Measurements from ENCODE around the gene OASL. TPM values are rescaled to one million over a fixed set of nuclear protein-coding genes. Genes with fewer than 3 reads are reported as not detected.

Gene OASL
- total and polyA plus RNA-seq, 9 of the 15 experiments (the other 6 are each of a cell fraction or from before 2014, with no cell fraction given), result 0.14 TPM; not detected in 8

DNA sequence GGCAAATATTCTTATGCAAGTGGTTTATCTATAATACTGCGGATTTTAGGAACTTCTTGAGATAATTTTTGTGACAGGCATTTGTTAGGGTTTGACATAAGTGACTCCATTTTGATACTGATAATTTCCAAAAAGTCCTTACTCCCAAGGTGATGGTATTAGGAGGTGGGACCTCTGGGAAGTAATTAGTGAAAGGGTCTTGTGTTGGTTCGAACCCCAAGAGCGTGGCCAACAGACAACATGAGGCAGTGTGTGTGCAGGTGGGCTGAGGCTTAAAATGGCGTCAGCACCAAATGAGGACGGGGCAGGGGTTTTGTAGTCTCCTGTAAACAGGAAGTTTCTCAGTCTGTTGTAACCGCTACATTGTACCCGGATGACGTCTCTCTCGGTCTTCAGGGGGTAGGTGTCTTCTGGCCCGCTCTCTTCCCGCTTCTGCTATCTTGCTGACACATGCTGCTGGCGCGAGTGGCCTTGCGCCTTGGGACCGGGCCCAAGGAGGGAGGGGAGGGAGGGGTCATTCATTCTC lies 21.0 kb downstream of the OASL start (continued):
- TF ChIP-seq NR2C2 (CRISPR knock-in tag; IDR thresholded peaks at IDR 0.05) (no peak), NR2C2 (tag; IDR thresholded peaks at IDR 0.05) (peak; percentile 63), ZNF354B (CRISPR knock-in tag; IDR thresholded peaks at IDR 0.05) (peak; percentile 41; the same call in 1 of the 2 replicates), ZNF79 (CRISPR knock-in tag; IDR thresholded peaks at IDR 0.05; ENCODE audit: low read depth) (peak; percentile 46; the same call in 1 of the 2 replicates), MTA3 (IDR thresholded peaks at IDR 0.05; ENCODE audit: borderline replicate concordance) (no peak), HOXB6 (CRISPR knock-in tag; IDR thresholded peaks at IDR 0.05; ENCODE audit: borderline replicate concordance) (peak; percentile 58; the same call in 1 of the 2 replicates), CBX8 (IDR thresholded peaks at IDR 0.05; ENCODE audit: borderline replicate concordance, extremely low read depth, low read depth, low read length, poor library complexity, severe bottlenecking) (no peak), KDM1A (IDR thresholded peaks at IDR 0.05) (peak in 1 of 2 experiments; percentile 28; a peak in 1 of 4 replicates), GABPA (tag; conservative IDR thresholded peaks at IDR 0.05; ENCODE audit: low read depth) (peak; percentile 29; the same call in 1 of the 2 replicates), TOE1 (IDR thresholded peaks at IDR 0.05; ENCODE audit: borderline replicate concordance) (no peak), TOE1 (CRISPR knock-in tag; IDR thresholded peaks at IDR 0.05; ENCODE audit: borderline replicate concordance, low read depth) (no peak), ZNF12 (CRISPR knock-in tag; IDR thresholded peaks at IDR 0.05) (no peak), ZKSCAN8 (CRISPR knock-in tag; IDR thresholded peaks at IDR 0.05) (peak; percentile 91), ZNF384 (IDR thresholded peaks at IDR 0.05; ENCODE audit: low read depth, low read length) (no peak), ARID1B (IDR thresholded peaks at IDR 0.05) (peak; percentile 33; the same call in 1 of the 2 replicates), ZFX (CRISPR knock-in tag; IDR thresholded peaks at IDR 0.05) (peak; percentile 45), ZFP30 (CRISPR knock-in tag; IDR thresholded peaks at IDR 0.05; ENCODE audit: borderline replicate concordance) (no peak), TFAM (CRISPR knock-in tag; conservative IDR thresholded peaks at IDR 0.05) (no peak), SMAD4 (CRISPR knock-in tag; conservative IDR thresholded peaks at IDR 0.05) (peak; percentile 98), MAFF (IDR thresholded peaks at IDR 0.05; ENCODE audit: low read length) (no peak)
- TF ChIP-seq, protein P1, sequence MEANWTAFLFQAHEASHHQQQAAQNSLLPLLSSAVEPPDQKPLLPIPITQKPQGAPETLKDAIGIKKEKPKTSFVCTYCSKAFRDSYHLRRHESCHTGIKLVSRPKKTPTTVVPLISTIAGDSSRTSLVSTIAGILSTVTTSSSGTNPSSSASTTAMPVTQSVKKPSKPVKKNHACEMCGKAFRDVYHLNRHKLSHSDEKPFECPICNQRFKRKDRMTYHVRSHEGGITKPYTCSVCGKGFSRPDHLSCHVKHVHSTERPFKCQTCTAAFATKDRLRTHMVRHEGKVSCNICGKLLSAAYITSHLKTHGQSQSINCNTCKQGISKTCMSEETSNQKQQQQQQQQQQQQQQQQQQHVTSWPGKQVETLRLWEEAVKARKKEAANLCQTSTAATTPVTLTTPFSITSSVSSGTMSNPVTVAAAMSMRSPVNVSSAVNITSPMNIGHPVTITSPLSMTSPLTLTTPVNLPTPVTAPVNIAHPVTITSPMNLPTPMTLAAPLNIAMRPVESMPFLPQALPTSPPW (CRISPR knock-in tag; IDR thresholded peaks at IDR 0.05), result peak; percentile 70
- TF ChIP-seq, protein P2, sequence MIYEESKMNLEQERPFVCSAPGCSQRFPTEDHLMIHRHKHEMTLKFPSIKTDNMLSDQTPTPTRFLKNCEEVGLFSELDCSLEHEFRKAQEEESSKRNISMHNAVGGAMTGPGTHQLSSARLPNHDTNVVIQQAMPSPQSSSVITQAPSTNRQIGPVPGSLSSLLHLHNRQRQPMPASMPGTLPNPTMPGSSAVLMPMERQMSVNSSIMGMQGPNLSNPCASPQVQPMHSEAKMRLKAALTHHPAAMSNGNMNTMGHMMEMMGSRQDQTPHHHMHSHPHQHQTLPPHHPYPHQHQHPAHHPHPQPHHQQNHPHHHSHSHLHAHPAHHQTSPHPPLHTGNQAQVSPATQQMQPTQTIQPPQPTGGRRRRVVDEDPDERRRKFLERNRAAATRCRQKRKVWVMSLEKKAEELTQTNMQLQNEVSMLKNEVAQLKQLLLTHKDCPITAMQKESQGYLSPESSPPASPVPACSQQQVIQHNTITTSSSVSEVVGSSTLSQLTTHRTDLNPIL (CRISPR knock-in tag; IDR thresholded peaks at IDR 0.05), result no peak
- TF ChIP-seq, protein P3, sequence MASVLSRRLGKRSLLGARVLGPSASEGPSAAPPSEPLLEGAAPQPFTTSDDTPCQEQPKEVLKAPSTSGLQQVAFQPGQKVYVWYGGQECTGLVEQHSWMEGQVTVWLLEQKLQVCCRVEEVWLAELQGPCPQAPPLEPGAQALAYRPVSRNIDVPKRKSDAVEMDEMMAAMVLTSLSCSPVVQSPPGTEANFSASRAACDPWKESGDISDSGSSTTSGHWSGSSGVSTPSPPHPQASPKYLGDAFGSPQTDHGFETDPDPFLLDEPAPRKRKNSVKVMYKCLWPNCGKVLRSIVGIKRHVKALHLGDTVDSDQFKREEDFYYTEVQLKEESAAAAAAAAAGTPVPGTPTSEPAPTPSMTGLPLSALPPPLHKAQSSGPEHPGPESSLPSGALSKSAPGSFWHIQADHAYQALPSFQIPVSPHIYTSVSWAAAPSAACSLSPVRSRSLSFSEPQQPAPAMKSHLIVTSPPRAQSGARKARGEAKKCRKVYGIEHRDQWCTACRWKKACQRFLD (CRISPR knock-in tag; IDR thresholded peaks at IDR 0.05), result peak; percentile 99
